CD4-positive, alpha-beta T cell treated with Interleukin-15 for 1 hour (primary cell): ENCODE data around the gene HIVEP3.

Source experiments
- DNase-seq: peaks from one replicate; pipeline ENCODE4 v3.0.0-alpha.2; 2020

Gene HIVEP3

GRCh38 chr1:41539418-41539805 lies 379.3 kb downstream of the HIVEP3 start:
- DNase-seq: no peak

DNA sequence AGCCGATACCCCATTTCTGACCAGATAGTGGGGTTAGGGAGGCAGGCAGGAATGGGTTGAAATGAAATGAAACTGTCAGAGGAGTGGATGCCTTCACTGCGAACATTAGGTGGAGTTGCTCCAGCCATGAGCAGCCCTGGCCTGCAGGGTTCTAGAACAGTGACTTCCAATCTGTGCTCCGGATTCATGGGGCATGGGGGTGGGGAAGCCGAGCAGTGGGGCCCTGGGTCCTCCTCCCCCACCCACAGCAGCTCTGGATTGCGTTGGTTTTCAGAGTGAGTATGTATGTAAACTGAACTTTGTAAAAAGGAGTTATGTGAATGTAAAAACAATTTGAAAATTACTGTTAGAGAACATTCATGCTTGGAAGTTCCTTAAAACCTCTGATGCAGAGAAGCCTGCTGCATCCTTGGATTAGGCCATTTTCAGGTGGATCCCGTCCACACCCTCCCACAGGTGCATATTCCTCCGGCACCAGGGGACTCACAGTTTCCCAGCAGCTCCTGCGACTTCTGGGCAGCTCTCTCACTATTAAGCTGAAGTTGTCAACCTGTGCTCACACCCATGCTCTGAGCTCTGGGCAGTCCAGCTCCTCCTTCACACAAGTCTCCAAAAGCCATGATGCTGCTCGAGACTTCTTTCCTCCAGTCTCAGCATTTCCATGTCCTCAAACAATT lies 379.8 kb downstream of the HIVEP3 start:
- DNase-seq: no peak

- DNase-seq: no peak
These were observed 380.9 kb downstream of the HIVEP3 start for GRCh38 chr1:41537788-41538351.

- no peak for DNase-seq
These were observed 381.5 kb downstream of the HIVEP3 start for GRCh38 chr1:41537251-41537650.

GRCh38 chr1:41536361-41536802 lies 382.3 kb downstream of the HIVEP3 start:
- DNase-seq: no peak

- no peak for DNase-seq
These were observed 383.0 kb downstream of the HIVEP3 start for GRCh38 chr1:41535716-41536115.

DNA sequence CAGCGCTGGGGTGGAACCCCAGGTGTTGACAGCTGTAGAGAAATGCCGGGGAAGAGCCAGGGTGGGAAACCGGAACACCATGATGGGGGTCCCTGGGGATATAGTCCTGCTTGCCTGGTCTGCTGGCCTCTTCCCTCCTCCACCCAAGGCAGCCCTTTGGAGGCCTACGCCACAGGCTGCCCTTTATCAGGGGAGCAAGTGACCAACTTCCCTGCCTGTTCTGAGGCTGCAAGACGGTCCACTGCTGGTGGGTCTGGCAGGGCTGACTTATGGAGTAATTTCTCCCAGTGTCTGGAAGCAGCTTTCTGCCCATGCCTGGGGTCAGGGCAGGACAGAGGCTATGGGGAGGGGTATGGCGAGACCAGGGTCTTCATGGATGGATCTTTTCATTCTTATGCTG lies 383.4 kb downstream of the HIVEP3 start:
- no peak for DNase-seq

- DNase-seq: no peak
These were observed 384.3 kb downstream of the HIVEP3 start for GRCh38 chr1:41534181-41535076.

- DNase-seq: no peak
These were observed 385.0 kb downstream of the HIVEP3 start for GRCh38 chr1:41533731-41534080.

- DNase-seq: no peak
These were observed 385.5 kb downstream of the HIVEP3 start for GRCh38 chr1:41533016-41533730.

DNA sequence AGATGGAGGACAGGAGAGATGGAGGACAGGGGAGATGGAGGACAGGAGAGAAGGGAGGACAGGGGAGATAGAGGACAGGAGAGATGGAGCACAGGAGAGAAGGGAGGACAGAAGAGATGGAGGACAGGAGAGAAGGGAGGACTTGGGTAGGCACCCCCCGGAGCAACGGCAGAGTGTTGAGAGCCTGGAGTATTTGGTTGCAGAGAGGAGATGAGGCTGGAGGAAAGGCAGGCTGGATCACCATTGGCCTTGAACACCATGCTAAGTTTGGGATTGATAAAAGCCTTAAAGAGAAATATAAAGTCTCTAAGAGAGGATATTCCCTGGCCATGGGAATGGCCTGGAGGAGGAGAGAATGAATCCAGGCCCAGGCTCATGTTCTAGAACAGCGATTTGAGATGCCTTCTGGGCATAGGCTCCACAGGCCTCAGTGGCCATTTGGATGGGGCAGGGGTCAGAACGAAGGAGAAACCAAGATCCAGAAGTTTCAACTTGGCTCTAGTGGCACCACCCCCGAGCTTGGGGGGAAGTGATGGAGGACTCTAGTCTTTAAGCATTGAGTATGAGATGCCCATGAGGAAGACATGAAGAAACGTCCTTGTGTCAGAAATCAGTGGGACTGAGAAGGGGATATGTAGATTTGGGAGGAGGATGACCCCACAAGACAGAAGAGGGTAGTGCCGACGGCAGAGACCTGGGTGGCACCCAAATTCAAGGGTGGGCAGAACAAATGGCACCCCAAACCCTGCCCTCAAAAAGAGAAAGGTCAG lies 386.3 kb downstream of the HIVEP3 start:
- DNase-seq: no peak

DNA sequence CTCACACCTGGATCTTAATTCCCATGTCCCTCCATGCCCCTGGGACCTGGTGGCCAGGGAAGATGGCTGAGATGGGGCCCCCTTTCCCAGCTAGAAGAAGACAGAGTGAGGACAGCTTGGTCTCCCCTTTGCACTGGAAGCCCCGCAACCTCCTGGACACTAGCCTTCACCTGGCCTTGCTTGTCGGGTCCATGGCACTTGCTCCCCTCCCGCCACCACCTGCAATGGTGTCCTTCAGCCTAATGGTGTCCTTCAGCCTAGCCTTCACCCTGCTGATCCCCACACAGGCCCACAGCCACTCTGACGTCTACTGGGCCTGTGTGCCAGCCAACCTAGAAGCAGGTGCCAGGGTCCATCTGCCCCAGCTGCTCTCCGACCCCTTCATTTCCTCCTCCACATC lies 388.3 kb downstream of the HIVEP3 start:
- no peak for DNase-seq

GRCh38 chr1:41529621-41530395 lies 388.9 kb downstream of the HIVEP3 start:
- no peak for DNase-seq

DNA sequence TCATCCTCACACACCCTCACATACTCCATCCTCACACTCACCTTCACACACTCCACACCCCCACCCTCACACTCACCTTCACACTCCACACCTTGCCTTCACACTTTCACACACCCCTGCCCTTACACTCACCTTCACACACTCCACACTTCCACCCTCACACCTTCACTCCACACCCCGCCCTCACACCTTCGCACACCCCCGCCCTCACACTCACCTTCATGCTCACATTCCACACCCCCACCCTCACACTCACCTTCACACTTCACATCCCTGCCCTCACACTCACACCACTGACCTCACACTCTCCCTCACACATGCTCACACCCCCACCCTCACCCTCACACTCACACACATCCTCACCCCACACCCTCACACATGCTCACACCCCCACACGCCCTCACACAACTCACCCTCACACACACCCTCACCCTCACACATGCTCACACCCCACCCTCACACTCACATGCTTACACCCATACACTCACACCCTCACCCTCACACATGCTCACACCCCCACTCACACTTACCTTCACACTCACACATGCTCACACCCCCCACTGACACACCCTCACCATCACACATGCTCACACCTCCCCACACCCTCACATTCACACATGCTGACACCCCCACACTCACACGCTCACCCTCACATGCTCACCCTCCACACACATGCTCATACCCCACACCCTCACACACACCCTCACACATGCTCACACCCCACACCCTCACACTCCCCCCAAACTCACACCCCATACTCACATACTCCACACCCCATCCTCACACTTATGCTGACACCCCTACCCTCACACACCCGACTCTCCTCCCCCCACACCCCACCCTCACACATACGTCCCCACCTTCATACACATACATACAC lies 389.8 kb downstream of the HIVEP3 start:
- DNase-seq: no peak

GRCh38 chr1:41528106-41528505 lies 390.6 kb downstream of the HIVEP3 start:
- no peak for DNase-seq

DNA sequence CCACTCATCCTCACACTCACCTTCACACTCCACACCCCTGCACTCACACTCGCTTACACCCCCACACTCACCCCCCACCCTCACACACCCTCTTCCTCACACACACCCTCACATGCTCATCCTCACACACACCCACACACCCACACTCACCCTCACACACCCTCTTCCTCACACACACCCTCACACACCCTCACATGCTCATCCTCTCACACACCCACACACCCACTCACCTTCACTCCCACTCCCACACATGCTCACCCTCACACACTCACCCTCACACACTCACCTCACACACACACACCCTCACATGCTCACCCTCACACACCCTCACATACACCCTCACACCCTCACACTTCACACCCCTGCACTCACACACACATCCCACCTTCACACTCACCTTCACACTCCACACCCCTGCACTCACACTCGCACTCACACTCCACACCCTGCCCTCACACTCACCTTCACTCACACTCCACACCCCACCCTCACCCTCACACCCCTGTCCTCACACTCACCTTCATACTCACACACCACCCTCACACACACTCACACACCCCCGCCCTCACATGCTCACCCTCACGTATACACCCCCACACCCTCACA lies 391.7 kb downstream of the HIVEP3 start:
- DNase-seq: no peak

GRCh38 chr1:41525891-41526587 lies 392.7 kb downstream of the HIVEP3 start:
- no peak for DNase-seq

GRCh38 chr1:41524676-41525675 lies 393.7 kb downstream of the HIVEP3 start:
- no peak for DNase-seq
